Neural crest cell (in vitro differentiated cells): ENCODE data around the gene KCNIP3. TPM values are rescaled to one million over a fixed set of nuclear protein-coding genes. Genes with fewer than 3 reads are reported as not detected.

Experiments
- DNase-seq: peaks from one replicate; pipeline ENCODE4 v3.0.0; 2021; ENCODE audit warnings: low read depth, mixed read lengths, low spot score
- H3K27ac Mint-ChIP-seq: one replicate; pipeline ENCODE4 v1.8.0; 2021; ENCODE audit warnings: mild to moderate bottlenecking, mixed read lengths; ENCODE audit not compliant: unreplicated experiment
- H3K27me3 Mint-ChIP-seq: 2 replicates; pipeline ENCODE4 v1.8.0; 2021; ENCODE audit warnings: low read depth, mild to moderate bottlenecking, mixed read lengths
- H3K36me3 Mint-ChIP-seq: 2 replicates; pipeline ENCODE4 v1.8.0; 2021; ENCODE audit warnings: low read depth, mild to moderate bottlenecking, mixed read lengths
- H3K4me1 Mint-ChIP-seq: 2 replicates; pipeline ENCODE4 v1.8.0; 2021; ENCODE audit warnings: mixed read lengths
- H3K4me3 Mint-ChIP-seq: one replicate; pipeline ENCODE4 v1.8.0; 2021; ENCODE audit warnings: mild to moderate bottlenecking, mixed read lengths
- H3K9me3 Mint-ChIP-seq: 2 replicates; pipeline ENCODE4 v1.8.0; 2021; ENCODE audit warnings: mixed read lengths
- total RNA-seq: library from RNA; stranded (reverse); gene quantifications from 2 replicates; pipeline ENCODE4 v1.2.1, GENCODE V29; 2021
- TF ChIP-seq, protein P1 (sequence below): fragments of 200-600 bp; sonication (generic); conservative IDR thresholded peaks from 2 replicates; pipeline ENCODE4 v1.5.0; 2021; ENCODE audit warnings: antibody characterized with exemption, mild to moderate bottlenecking

KCNIP3 gene
- total RNA-seq, 1 donor from 2014 or later: 2.9 TPM

DNA sequence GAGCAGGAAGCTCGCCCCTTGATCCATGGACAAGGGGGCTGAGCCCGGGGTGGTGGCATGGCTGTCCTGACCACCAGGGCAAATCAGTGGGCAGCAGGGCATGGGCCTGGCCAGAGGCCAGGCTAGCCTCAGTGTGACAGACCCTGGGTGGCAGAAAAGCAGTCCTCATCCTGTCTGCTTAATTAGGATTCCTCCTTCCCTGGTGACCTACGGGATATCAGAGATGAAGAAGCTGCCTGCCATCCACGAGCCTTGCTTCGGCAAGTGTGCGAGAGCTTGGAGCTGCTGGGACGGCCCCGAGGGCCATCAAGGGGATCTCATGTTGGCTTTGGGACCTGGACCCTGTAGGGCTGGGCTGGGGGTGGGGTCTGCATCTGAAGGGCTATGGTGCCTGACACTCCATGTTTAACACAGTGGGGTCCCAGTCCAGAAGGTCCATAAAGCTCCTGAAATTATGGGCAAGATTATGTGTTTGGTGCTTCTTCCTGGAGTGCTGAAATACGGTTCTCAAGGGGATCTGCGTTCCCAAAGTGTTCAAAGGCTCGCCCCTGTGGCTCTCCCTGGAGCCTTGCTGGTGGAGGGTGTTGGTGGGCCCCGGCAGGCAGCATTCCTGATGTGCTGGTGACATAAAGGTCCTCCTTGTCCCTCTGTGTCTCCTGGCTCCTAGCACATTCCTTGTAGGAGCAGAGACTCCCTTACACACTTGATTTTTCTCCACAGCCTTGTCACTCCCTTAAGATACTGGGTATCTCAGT is 52.6 kb downstream of the KCNIP3 start:
- H3K36me3 Mint-ChIP-seq: no peaks in the 10 kb centered on the region
- peaks cover 40% of the 10 kb centered on the region for H3K27me3 Mint-ChIP-seq
- peaks cover 8% of the 10 kb centered on the region for H3K4me1 Mint-ChIP-seq
- TF ChIP-seq, protein P1, sequence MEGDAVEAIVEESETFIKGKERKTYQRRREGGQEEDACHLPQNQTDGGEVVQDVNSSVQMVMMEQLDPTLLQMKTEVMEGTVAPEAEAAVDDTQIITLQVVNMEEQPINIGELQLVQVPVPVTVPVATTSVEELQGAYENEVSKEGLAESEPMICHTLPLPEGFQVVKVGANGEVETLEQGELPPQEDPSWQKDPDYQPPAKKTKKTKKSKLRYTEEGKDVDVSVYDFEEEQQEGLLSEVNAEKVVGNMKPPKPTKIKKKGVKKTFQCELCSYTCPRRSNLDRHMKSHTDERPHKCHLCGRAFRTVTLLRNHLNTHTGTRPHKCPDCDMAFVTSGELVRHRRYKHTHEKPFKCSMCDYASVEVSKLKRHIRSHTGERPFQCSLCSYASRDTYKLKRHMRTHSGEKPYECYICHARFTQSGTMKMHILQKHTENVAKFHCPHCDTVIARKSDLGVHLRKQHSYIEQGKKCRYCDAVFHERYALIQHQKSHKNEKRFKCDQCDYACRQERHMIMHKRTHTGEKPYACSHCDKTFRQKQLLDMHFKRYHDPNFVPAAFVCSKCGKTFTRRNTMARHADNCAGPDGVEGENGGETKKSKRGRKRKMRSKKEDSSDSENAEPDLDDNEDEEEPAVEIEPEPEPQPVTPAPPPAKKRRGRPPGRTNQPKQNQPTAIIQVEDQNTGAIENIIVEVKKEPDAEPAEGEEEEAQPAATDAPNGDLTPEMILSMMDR: no peak
- peak overlapping the region; percentile 31 for H3K4me3 Mint-ChIP-seq
- no peak for DNase-seq
- no peak overlapping the region for H3K27ac Mint-ChIP-seq
- no peaks in the 10 kb centered on the region for H3K9me3 Mint-ChIP-seq

DNA sequence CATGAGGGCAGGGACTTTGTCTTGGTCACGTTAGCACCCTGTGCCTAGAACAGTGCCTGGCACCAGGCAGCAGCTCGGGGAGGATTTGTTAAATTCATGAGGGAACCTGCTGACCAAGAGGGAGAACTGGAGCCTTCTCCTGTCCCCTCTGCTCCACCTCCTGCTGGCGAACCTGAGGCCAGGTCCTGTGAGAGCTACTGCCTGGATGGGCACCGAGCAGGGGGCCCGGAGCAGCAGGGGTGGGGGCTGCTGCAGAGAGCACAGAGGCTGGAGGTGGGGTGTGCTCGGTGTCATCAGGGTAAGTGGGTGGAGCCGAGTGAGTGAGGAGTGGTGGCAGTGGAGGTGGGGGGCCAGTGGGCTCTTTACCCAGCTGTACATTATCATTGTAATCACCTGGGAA is 53.2 kb downstream of the KCNIP3 start:
- DNase-seq: no peak
- Mint-ChIP-seq H3K4me3 (no peak overlapping the region), H3K36me3 (no peaks in the 10 kb centered on the region), H3K9me3 (no peaks in the 10 kb centered on the region), H3K4me1 (peaks cover 8% of the 10 kb centered on the region), H3K27ac (no peak overlapping the region), H3K27me3 (peaks cover 34% of the 10 kb centered on the region)
- TF ChIP-seq, protein P1: no peak

DNA sequence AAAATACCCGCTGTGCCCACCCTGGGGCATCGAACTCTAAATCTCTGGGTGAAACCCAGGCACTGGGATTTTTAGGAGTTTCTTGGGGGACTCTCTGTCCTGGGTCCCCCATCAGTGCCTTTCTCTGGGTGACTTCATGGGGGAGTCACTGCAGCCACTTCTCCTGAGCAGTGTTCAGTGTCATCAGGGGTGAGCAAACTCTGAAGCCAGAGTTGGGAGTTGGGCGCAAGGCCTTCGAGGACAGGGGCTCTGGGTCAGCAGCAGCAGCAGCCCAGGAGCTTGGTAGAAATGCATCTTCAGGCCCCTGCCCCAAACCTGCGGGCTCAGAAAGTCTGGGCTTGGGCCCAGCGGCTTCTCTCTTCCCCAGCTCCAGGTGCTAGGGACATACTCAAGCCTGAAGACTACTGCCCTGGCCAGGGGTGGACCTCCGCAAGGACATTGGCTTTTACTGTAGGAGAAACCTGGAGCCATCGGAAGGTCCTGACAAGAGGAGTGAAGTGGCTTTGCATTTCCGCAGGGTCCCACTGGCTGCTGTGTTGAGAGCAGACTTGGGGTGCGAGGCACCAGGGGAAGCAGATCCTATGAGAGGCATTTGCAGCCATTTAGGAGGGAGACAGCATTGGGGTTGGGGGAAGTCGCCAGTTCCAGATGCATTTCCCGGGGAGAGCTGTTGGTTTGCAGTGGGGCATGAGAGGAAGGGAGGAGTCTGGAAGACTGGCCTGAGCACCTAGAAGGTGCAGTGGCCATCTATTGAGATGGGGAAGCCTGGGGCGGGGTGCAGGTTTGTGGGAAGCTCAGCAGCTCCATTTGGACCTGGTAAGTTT is 53.8 kb downstream of the KCNIP3 start:
- DNase-seq: no peak
- no peak overlapping the region for H3K27ac Mint-ChIP-seq
- no peaks in the 10 kb centered on the region for H3K9me3 Mint-ChIP-seq
- H3K4me3 Mint-ChIP-seq: peak overlapping the region; percentile 29
- no peaks in the 10 kb centered on the region for H3K36me3 Mint-ChIP-seq
- TF ChIP-seq, protein P1: no peak
- H3K4me1 Mint-ChIP-seq: peaks cover 8% of the 10 kb centered on the region
- H3K27me3 Mint-ChIP-seq: peaks cover 28% of the 10 kb centered on the region

DNA sequence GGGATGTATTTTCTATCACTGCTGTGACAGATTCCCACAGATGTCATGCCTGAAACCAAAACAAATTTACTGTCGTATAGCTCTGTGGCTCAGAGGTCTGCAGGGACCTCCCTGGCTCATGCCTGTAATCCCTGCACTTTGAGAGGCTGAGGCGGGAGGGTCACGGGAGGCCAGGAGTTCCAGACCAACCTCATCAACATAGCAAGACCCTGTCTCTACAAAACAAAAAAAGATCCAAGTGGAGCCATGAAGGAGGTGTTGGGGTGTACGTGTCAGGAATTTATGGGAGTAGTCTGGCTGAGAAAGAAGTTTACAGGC is 54.4 kb downstream of the KCNIP3 start:
- Mint-ChIP-seq H3K36me3 (no peaks in the 10 kb centered on the region), H3K27me3 (peaks cover 28% of the 10 kb centered on the region), H3K4me3 (peak overlapping the region; percentile 29), H3K27ac (no peak overlapping the region), H3K4me1 (peaks cover 8% of the 10 kb centered on the region), H3K9me3 (no peaks in the 10 kb centered on the region)
- DNase-seq: no peak
- TF ChIP-seq, protein P1: no peak

DNA sequence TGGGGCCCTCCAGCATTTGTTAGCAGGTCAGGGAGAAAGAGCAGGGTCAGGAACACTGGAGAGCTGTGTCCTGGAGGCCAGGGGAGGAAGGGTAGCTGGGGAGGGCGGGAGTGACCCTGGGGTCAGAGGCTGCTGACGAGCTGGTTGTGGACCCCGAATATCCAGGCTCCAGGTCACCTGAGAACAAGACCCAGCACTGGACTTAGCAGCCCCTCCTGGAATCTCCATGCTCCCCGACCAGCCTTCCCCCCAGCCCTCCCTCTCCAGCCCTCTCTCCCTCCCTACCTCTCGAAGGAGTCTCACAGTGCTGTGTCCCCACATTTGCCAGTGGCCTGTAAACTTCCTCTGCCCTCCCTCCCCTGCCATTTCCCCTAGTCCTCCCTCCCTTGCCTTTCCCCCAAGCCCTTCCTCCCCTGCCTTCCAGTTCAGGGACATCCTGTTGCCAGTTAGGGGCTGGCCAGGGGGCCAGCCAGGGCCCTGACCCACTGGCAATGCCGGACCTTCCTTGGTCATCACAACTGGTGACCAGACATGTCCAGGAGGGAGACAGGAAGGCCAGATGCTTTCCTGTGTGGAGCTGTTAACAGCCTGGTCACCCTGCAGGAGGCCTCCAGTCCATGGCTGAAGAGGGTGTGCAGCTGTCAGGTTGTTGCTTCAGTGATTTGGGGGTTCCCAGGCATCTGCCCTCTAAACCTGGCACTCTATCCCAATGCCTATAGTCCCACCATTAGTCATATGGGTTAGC is 55.3 kb downstream of the KCNIP3 start:
- no peak for DNase-seq
- H3K36me3 Mint-ChIP-seq: no peaks in the 10 kb centered on the region
- H3K9me3 Mint-ChIP-seq: no peaks in the 10 kb centered on the region
- H3K4me1 Mint-ChIP-seq: peaks cover 8% of the 10 kb centered on the region
- H3K27me3 Mint-ChIP-seq: peaks cover 24% of the 10 kb centered on the region
- H3K4me3 Mint-ChIP-seq: no peak overlapping the region
- TF ChIP-seq, protein P1: no peak
- no peak overlapping the region for H3K27ac Mint-ChIP-seq
